Measurements from ENCODE around the gene MMEL1. TPM values are rescaled to one million over a fixed set of nuclear protein-coding genes. Genes with fewer than 3 reads are reported as not detected.

The MMEL1 gene
- total and polyA plus RNA-seq, 2 of the 13 experiments (the other 11 are each of a cell fraction or from before 2014, with no cell fraction given), result 0.48 TPM; not detected in 1

- TF ChIP-seq NR2F6 (IDR thresholded peaks at IDR 0.05) (no peak), NR2F6 (CRISPR knock-in tag; IDR thresholded peaks at IDR 0.05) (no peak), MLX (CRISPR knock-in tag; IDR thresholded peaks at IDR 0.05) (no peak), ZSCAN22 (CRISPR knock-in tag; IDR thresholded peaks at IDR 0.05) (no peak), MAFF (IDR thresholded peaks at IDR 0.05; ENCODE audit: low read depth, low read length) (no peak), YY1 (IDR thresholded peaks at IDR 0.05; ENCODE audit: insufficient read depth, insufficient replicate concordance, low read depth, low read length) (no peak), ZNF333 (CRISPR knock-in tag; IDR thresholded peaks at IDR 0.05; ENCODE audit: borderline replicate concordance) (no peak), KMT2A (CRISPR knock-in tag; IDR thresholded peaks at IDR 0.05) (no peak), PHF8 (CRISPR knock-in tag; IDR thresholded peaks at IDR 0.05) (peak; percentile 15; the same call in 1 of the 2 replicates), TBX3 (IDR thresholded peaks at IDR 0.05; ENCODE audit: borderline replicate concordance) (no peak), ZNF740 (CRISPR knock-in tag; IDR thresholded peaks at IDR 0.05) (no peak), ZNF883 (CRISPR knock-in tag; IDR thresholded peaks at IDR 0.05; ENCODE audit: not compliant biosample characterization) (no peak), KAT8 (CRISPR knock-in tag; IDR thresholded peaks at IDR 0.05) (peak; percentile 29; the same call in 1 of the 2 replicates), ZNF296 (CRISPR knock-in tag; conservative IDR thresholded peaks at IDR 0.05) (no peak), RXRB (CRISPR knock-in tag; IDR thresholded peaks at IDR 0.05; ENCODE audit: borderline replicate concordance) (0 out of 2 replicates have a peak, but pooled peaks have one; percentile 28)
- TF ChIP-seq, protein P1, sequence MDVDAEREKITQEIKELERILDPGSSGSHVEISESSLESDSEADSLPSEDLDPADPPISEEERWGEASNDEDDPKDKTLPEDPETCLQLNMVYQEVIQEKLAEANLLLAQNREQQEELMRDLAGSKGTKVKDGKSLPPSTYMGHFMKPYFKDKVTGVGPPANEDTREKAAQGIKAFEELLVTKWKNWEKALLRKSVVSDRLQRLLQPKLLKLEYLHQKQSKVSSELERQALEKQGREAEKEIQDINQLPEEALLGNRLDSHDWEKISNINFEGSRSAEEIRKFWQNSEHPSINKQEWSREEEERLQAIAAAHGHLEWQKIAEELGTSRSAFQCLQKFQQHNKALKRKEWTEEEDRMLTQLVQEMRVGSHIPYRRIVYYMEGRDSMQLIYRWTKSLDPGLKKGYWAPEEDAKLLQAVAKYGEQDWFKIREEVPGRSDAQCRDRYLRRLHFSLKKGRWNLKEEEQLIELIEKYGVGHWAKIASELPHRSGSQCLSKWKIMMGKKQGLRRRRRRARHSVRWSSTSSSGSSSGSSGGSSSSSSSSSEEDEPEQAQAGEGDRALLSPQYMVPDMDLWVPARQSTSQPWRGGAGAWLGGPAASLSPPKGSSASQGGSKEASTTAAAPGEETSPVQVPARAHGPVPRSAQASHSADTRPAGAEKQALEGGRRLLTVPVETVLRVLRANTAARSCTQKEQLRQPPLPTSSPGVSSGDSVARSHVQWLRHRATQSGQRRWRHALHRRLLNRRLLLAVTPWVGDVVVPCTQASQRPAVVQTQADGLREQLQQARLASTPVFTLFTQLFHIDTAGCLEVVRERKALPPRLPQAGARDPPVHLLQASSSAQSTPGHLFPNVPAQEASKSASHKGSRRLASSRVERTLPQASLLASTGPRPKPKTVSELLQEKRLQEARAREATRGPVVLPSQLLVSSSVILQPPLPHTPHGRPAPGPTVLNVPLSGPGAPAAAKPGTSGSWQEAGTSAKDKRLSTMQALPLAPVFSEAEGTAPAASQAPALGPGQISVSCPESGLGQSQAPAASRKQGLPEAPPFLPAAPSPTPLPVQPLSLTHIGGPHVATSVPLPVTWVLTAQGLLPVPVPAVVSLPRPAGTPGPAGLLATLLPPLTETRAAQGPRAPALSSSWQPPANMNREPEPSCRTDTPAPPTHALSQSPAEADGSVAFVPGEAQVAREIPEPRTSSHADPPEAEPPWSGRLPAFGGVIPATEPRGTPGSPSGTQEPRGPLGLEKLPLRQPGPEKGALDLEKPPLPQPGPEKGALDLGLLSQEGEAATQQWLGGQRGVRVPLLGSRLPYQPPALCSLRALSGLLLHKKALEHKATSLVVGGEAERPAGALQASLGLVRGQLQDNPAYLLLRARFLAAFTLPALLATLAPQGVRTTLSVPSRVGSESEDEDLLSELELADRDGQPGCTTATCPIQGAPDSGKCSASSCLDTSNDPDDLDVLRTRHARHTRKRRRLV (CRISPR knock-in tag; IDR thresholded peaks at IDR 0.05), result no peak
- TF ChIP-seq, protein P2, sequence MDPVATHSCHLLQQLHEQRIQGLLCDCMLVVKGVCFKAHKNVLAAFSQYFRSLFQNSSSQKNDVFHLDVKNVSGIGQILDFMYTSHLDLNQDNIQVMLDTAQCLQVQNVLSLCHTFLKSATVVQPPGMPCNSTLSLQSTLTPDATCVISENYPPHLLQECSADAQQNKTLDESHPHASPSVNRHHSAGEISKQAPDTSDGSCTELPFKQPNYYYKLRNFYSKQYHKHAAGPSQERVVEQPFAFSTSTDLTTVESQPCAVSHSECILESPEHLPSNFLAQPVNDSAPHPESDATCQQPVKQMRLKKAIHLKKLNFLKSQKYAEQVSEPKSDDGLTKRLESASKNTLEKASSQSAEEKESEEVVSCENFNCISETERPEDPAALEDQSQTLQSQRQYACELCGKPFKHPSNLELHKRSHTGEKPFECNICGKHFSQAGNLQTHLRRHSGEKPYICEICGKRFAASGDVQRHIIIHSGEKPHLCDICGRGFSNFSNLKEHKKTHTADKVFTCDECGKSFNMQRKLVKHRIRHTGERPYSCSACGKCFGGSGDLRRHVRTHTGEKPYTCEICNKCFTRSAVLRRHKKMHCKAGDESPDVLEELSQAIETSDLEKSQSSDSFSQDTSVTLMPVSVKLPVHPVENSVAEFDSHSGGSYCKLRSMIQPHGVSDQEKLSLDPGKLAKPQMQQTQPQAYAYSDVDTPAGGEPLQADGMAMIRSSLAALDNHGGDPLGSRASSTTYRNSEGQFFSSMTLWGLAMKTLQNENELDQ (CRISPR knock-in tag; IDR thresholded peaks at IDR 0.05; ENCODE audit: borderline replicate concordance), result no peak
- TF ChIP-seq, protein P3, sequence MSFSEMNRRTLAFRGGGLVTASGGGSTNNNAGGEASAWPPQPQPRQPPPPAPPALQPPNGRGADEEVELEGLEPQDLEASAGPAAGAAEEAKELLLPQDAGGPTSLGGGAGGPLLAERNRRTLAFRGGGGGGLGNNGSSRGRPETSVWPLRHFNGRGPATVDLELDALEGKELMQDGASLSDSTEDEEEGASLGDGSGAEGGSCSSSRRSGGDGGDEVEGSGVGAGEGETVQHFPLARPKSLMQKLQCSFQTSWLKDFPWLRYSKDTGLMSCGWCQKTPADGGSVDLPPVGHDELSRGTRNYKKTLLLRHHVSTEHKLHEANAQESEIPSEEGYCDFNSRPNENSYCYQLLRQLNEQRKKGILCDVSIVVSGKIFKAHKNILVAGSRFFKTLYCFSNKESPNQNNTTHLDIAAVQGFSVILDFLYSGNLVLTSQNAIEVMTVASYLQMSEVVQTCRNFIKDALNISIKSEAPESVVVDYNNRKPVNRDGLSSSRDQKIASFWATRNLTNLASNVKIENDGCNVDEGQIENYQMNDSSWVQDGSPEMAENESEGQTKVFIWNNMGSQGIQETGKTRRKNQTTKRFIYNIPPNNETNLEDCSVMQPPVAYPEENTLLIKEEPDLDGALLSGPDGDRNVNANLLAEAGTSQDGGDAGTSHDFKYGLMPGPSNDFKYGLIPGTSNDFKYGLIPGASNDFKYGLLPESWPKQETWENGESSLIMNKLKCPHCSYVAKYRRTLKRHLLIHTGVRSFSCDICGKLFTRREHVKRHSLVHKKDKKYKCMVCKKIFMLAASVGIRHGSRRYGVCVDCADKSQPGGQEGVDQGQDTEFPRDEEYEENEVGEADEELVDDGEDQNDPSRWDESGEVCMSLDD (CRISPR knock-in tag; IDR thresholded peaks at IDR 0.05; ENCODE audit: borderline replicate concordance), result peak; percentile 20; the same call in 1 of the 2 replicates
These were observed 1.4 kb downstream of the MMEL1 start (continued) for GRCh38 chr1:2631136-2632050.

Data from HepG2 (cell line).